KMS-11 (cell line): ENCODE measurements around the gene FAM32A.

ENCODE experiments used
- H2AFZ ChIP-seq: fragments of 200-600 bp; sonication (generic); 2 replicates; pipeline ENCODE4 v1.6.1; 2016; ENCODE audit warnings: antibody characterized with exemption, mixed run types, low read depth
- H3K27ac ChIP-seq: fragments of 200-600 bp; sonication (generic); 2 replicates; pipeline ENCODE4 v1.6.1; 2016; ENCODE audit warnings: mild to moderate bottlenecking, mixed run types
- H3K27me3 ChIP-seq: fragments of 200-600 bp; sonication (generic); 2 replicates; pipeline ENCODE4 v1.6.1; 2017; ENCODE audit warnings: mild to moderate bottlenecking, low read depth, mixed run types, moderate library complexity; ENCODE audit not compliant: insufficient read depth
- H3K36me3 ChIP-seq: fragments of 200-600 bp; sonication (generic); 2 replicates; pipeline ENCODE4 v1.6.1; 2017; ENCODE audit warnings: mild to moderate bottlenecking, mixed run types; ENCODE audit not compliant: insufficient read depth
- H3K4me1 ChIP-seq: fragments of 200-600 bp; sonication (generic); 2 replicates; pipeline ENCODE4 v1.6.1; 2016; ENCODE audit warnings: mild to moderate bottlenecking, low read depth, mixed run types; ENCODE audit not compliant: poor library complexity, severe bottlenecking
- H3K4me2 ChIP-seq: fragments of 200-600 bp; sonication (generic); 2 replicates; pipeline ENCODE4 v1.7.0; 2016; ENCODE audit warnings: mild to moderate bottlenecking, mixed run types
- H3K4me3 ChIP-seq: fragments of 200-600 bp; sonication (generic); IDR thresholded peaks from 2 replicates; pipeline ENCODE4 v1.6.1; 2017; ENCODE audit warnings: low read depth, low read length, mixed read lengths; ENCODE audit not compliant: insufficient read depth
- H3K79me2 ChIP-seq: fragments of 200-600 bp; sonication (generic); 2 replicates; pipeline ENCODE4 v1.6.1; 2016; ENCODE audit warnings: low read depth, mixed run types; ENCODE audit not compliant: insufficient read depth
- H3K9ac ChIP-seq: fragments of 200-600 bp; sonication (generic); 2 replicates; pipeline ENCODE4 v1.6.1; 2016; ENCODE audit warnings: mild to moderate bottlenecking, mixed run types
- H4K20me1 ChIP-seq: fragments of 200-600 bp; sonication (generic); 2 replicates; pipeline ENCODE4 v1.6.1; 2016; ENCODE audit warnings: mild to moderate bottlenecking, mixed run types; ENCODE audit not compliant: insufficient read depth
- CTCF ChIP-seq: fragments of 200-600 bp; sonication (generic); conservative IDR thresholded peaks from 2 replicates; pipeline ENCODE4 v1.6.1; 2017; ENCODE audit warnings: low read depth, mild to moderate bottlenecking, antibody characterized with exemption, low read length, moderate library complexity, mixed read lengths

The FAM32A gene

DNA sequence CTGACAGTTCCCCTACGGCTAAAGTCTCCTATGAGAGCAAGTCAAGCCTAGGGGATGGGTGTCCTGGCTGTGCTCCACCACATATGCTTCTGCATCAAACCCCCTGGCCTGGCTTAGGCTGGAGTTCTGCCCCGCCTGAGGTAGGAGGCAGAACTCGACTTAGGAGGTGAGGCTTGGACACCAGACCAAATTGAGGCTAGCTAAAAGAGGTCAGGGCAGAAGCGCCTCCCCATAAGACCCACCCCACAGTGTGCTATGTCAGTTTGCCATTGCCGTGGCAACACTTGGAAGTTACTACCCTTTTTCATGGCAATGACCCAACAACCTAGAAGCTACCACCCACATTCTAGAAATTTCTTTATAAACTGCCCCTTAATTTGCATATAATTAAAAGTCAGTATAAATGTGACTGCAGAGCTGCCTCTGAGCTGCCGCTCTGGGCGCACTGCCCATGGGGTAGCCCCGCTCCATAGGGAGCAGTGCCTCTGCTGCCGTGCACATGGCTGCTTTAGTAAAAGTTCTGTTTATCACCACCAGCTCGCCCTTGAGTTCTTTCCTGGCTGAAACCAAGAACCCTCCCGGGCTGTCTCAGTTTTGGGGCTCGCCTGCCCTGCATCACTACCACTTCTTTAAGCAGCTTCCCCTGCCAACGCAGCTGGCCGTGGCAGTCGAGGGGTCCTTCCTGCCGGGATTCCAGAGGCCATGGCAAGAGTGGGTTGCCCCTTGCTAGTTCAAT is 32.7 kb downstream of the FAM32A start:
- Histone ChIP-seq H3K36me3 (no peaks in the 10 kb centered on the region; the same call in 1 of the 2 replicates), H3K79me2 (no peaks in the 10 kb centered on the region)
- TF ChIP-seq CTCF, result no peak

DNA sequence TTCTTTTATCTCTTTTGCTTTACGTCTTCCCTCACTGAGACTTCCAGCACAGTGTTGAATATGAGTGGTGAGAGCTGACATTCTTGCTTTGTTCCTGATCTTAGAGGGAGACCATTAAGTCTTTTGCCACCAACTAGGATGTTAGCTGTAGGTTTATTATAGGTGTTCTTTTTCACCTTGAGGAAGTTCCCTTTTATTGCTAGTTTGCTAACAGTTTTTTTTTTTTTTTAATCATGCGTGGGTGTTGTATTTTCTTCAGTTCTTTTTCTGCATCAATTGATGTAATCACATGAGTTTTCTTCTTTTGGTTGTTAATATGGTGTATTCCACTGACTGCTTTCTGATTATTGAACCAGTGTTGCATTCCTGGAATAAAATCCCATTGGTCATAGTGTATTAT is 33.6 kb downstream of the FAM32A start:
- Histone ChIP-seq H3K4me1 (no peaks in the 10 kb centered on the region), H3K9ac (no peak overlapping the region), H3K36me3 (no peaks in the 10 kb centered on the region; the same call in 1 of the 2 replicates), H4K20me1 (no peaks in the 10 kb centered on the region), H3K27ac (no peak overlapping the region), H2AFZ (no peak overlapping the region), H3K4me3 (no peak overlapping the region), H3K4me2 (no peak overlapping the region), H3K27me3 (no peaks in the 10 kb centered on the region), H3K79me2 (no peaks in the 10 kb centered on the region)
- no peak for TF ChIP-seq CTCF

More for the DNA sequence above, 32.7 kb downstream of the FAM32A start:
- H3K4me3 ChIP-seq, result no peak overlapping the region
- H3K9ac ChIP-seq, result no peak overlapping the region
- peaks cover 2% of the 10 kb centered on the region for H3K4me1 ChIP-seq
- H2AFZ ChIP-seq, result no peak overlapping the region
- no peak overlapping the region for H3K27ac ChIP-seq
- no peaks in the 10 kb centered on the region for H4K20me1 ChIP-seq
- H3K4me2 ChIP-seq, result no peak overlapping the region
- H3K27me3 ChIP-seq, result no peaks in the 10 kb centered on the region

DNA sequence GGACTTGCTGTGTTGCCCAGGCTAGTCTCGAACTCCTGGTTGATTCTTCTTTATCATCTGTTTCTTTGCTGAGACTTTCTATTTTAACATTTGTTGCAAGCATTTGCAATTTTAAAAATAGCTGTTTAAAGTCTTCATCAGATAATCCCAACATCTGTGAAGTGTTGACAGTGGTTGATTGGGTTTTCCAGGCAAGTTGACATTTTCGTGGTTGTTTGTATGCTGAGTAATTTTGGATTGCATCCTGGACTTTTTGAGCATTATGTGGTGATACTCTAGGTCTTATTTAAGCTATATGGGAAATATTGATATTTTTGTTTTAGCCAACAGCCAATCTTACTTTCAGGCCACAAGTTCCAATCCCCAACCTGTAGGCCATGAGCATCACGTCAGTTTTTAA is 37.6 kb downstream of the FAM32A start:
- TF ChIP-seq CTCF, result no peak
- no peaks in the 10 kb centered on the region for H4K20me1 ChIP-seq
- H3K36me3 ChIP-seq, result no peaks in the 10 kb centered on the region; the same call in 1 of the 2 replicates

GRCh38 chr19:16223746-16224145 is 38.5 kb downstream of the FAM32A start:
- Histone ChIP-seq H3K4me1 (no peaks in the 10 kb centered on the region), H3K36me3 (no peaks in the 10 kb centered on the region; the same call in 1 of the 2 replicates), H3K9ac (no peak overlapping the region), H3K27me3 (no peaks in the 10 kb centered on the region), H3K4me2 (no peak overlapping the region), H2AFZ (no peak overlapping the region), H3K79me2 (no peaks in the 10 kb centered on the region), H3K27ac (no peak overlapping the region), H4K20me1 (no peaks in the 10 kb centered on the region), H3K4me3 (no peak overlapping the region)
- TF ChIP-seq CTCF, result no peak

More for the DNA sequence above, 37.6 kb downstream of the FAM32A start:
- Histone ChIP-seq H3K9ac (no peak overlapping the region), H3K4me3 (no peak overlapping the region), H3K27me3 (no peaks in the 10 kb centered on the region), H3K27ac (no peak overlapping the region), H3K79me2 (no peaks in the 10 kb centered on the region), H2AFZ (no peak overlapping the region), H3K4me1 (no peaks in the 10 kb centered on the region), H3K4me2 (no peak overlapping the region)
